GM18526 (cell line): ENCODE measurements around the gene ARL8A.

Source experiments
- POLR2A ChIP-seq: IDR thresholded peaks from 3 replicates; pipeline ENCODE4 v1.6.1; 2011; ENCODE audit not compliant: insufficient read length; ENCODE audit errors: extremely low read depth

Gene ARL8A

GRCh38 chr1:202085682-202086373 is 58.7 kb downstream of the ARL8A start:
- no peak for TF ChIP-seq POLR2A

GRCh38 chr1:202084791-202085681 is 59.5 kb downstream of the ARL8A start:
- no peak for TF ChIP-seq POLR2A
